Esophagus muscularis mucosa (tissue), 4 donors: ENCODE results near the gene ZSWIM6. TPM values are rescaled to one million over a fixed set of nuclear protein-coding genes. Genes with fewer than 3 reads are reported as not detected.

Source experiments
- DNase-seq: peaks from one replicate; pipeline ENCODE4 v3.0.0-alpha.2; 2017; ENCODE audit errors: extremely low spot score
- H3K27ac ChIP-seq, 4 donors: fragments of 200-600 bp; sonication (generic); replicated peaks in 1 of 4; 1 replicate in 3 of 4; 2 replicates in 1 of 4; pipeline ENCODE4 v1.5.1; 2016 to 2019; ENCODE audit warnings: mild to moderate bottlenecking in 1 of 4
- H3K27me3 ChIP-seq, 4 donors: fragments of 200-600 bp; sonication (generic); one replicate each; pipeline versions ENCODE4 v1.5.1 to v1.6.0; 2016 to 2019
- H3K36me3 ChIP-seq, 4 donors: fragments of 200-600 bp; sonication (generic); one replicate each; pipeline ENCODE4 v1.5.1; 2016 to 2019
- H3K4me1 ChIP-seq, 4 donors: fragments of 200-600 bp; sonication (generic); one replicate each; pipeline ENCODE4 v1.5.1; 2016 to 2019
- H3K4me3 ChIP-seq, 4 donors: fragments of 200-600 bp; sonication (generic); 1 replicate in 2 of 4; 2 replicates in 2 of 4; pipeline ENCODE4 v1.5.1; 2016 to 2019; ENCODE audit warnings: mild to moderate bottlenecking in 4 of 4, moderate library complexity in 1 of 4
- H3K9me3 ChIP-seq, 4 donors: fragments of 200-600 bp; sonication (generic); 1 replicate in 3 of 4; 2 replicates in 1 of 4; pipeline ENCODE4 v1.5.1; 2016 to 2019
- CTCF ChIP-seq, 3 experiments: fragments of 200-600 bp in 2 of 3; fragments of 450-650 bp in 1 of 3; sonication (generic) in 2 of 3; IDR thresholded peaks; one replicate each; pipeline ENCODE4 v1.5.1; 2017 to 2019; ENCODE audit warnings: antibody characterized with exemption in 3 of 3, mild to moderate bottlenecking in 2 of 3, moderate library complexity in 1 of 3
- EP300 ChIP-seq: sonication (generic); formaldehyde crosslinking; IDR thresholded peaks from one replicate; pipeline ENCODE4 v1.6.1; 2017; ENCODE audit warnings: antibody characterized with exemption
- POLR2A ChIP-seq: fragments of 450-650 bp; IDR thresholded peaks from one replicate; pipeline ENCODE4 v1.6.1; 2017; ENCODE audit warnings: antibody characterized with exemption, moderate library complexity, mild to moderate bottlenecking, low read depth
- POLR2AphosphoS5 ChIP-seq, 2 donors: sonication (generic); formaldehyde crosslinking; IDR thresholded peaks; one replicate each; pipeline ENCODE4 v1.6.1; 2017; ENCODE audit warnings: antibody characterized with exemption in 2 of 2
- WGBS: methylation state at CpG from one replicate; pipeline ENCODE4 v1.1.5; 2018; 5-methylcytosine and 5-hydroxymethylcytosine counted together
- intact Hi-C: fragments of 100-400 bp; cut with DNase I; formaldehyde crosslinking; loops from one replicate; pipeline ENCODE4 v1.15.1; 2023
- total RNA-seq, 4 donors: library from RNA; depleted of rRNA; stranded (reverse); fragments of >200 nt; gene quantifications; one replicate each; pipeline versions ENCODE4 v1.1.0 to v1.2.1, GENCODE V29; 2016

Gene ZSWIM6
- total RNA-seq, 4 donors from 2014 or later: 10.2 to 16.4 (median 12.5) TPM

GRCh38 chr5:61348447-61348846 is 16.4 kb downstream of the ZSWIM6 start:
- no peak for TF ChIP-seq POLR2AphosphoS5 (IDR thresholded peaks at IDR 0.05)
- no peaks in the 10 kb centered on the region for H3K27me3 ChIP-seq
- no peaks in the 10 kb centered on the region for H3K9me3 ChIP-seq
- intact Hi-C loops: no loop called here
- 81% methylated on average over 2 of the region's 2 CpGs for whole genome bisulfite sequencing
- H3K36me3 ChIP-seq: no peaks in the 10 kb centered on the region
- H3K4me1 ChIP-seq: peaks cover 46 to 85% (median 76%) of the 10 kb centered on the region in 4 donors
- H3K27ac ChIP-seq: no peak overlapping the region
- no peak for DNase-seq
- H3K4me3 ChIP-seq: no peak overlapping the region

- peaks cover 35 to 82% (median 67%) of the 10 kb centered on the region in 4 donors for H3K4me1 ChIP-seq
- no peaks in the 10 kb centered on the region for H3K9me3 ChIP-seq
- H3K36me3 ChIP-seq: no peaks in the 10 kb centered on the region
- no peak for DNase-seq
- no peaks in the 10 kb centered on the region for H3K27me3 ChIP-seq
- H3K27ac ChIP-seq: no peak overlapping the region
- H3K4me3 ChIP-seq: no peak overlapping the region
- intact Hi-C loops: no loop called here
- TF ChIP-seq EP300 (no peak), POLR2A (no peak), POLR2AphosphoS5 (IDR thresholded peaks at IDR 0.05) (no peak), CTCF (IDR thresholded peaks at IDR 0.05) (no peak)
These were observed 17.9 kb downstream of the ZSWIM6 start for GRCh38 chr5:61349935-61350334.

GRCh38 chr5:61350535-61350934 is 18.5 kb downstream of the ZSWIM6 start:
- DNase-seq: no peak
- Histone ChIP-seq H3K27me3 (no peaks in the 10 kb centered on the region), H3K36me3 (no peaks in the 10 kb centered on the region), H3K27ac (no peak overlapping the region), H3K4me3 (no peak overlapping the region), H3K9me3 (no peaks in the 10 kb centered on the region), H3K4me1 (peaks cover 31 to 76% (median 62%) of the 10 kb centered on the region in 4 donors)
- 85% methylated on average over 4 of the region's 4 CpGs for WGBS
- TF ChIP-seq POLR2AphosphoS5 (IDR thresholded peaks at IDR 0.05): no peak
- TF ChIP-seq CTCF (IDR thresholded peaks at IDR 0.05): no peak
- TF ChIP-seq EP300: no peak
- TF ChIP-seq POLR2A: no peak
- intact Hi-C loops: no loop called here

- Histone ChIP-seq H3K27ac (no peak overlapping the region), H3K4me3 (no peak overlapping the region), H3K36me3 (no peaks in the 10 kb centered on the region), H3K27me3 (no peaks in the 10 kb centered on the region), H3K9me3 (no peaks in the 10 kb centered on the region), H3K4me1 (peaks cover 31 to 68% (median 60%) of the 10 kb centered on the region in 4 donors)
- intact Hi-C loops: no loop called here
- WGBS: 100% methylated on average over 2 of the region's 2 CpGs
- no peak for DNase-seq
- TF ChIP-seq EP300: no peak
- no peak for TF ChIP-seq POLR2A
- no peak for TF ChIP-seq CTCF (IDR thresholded peaks at IDR 0.05)
- no peak for TF ChIP-seq POLR2AphosphoS5 (IDR thresholded peaks at IDR 0.05)
These were observed 19.7 kb downstream of the ZSWIM6 start for GRCh38 chr5:61351733-61352132.

- intact Hi-C loops: no loop called here
- H3K36me3 ChIP-seq: no peaks in the 10 kb centered on the region
These were observed 20.1 kb downstream of the ZSWIM6 start for GRCh38 chr5:61352180-61352579.

More at GRCh38 chr5:61352180-61352579, 20.1 kb downstream of the ZSWIM6 start:
- no peak for DNase-seq
- no peak overlapping the region for H3K4me3 ChIP-seq
- no peaks in the 10 kb centered on the region for H3K27me3 ChIP-seq
- peaks cover 31 to 68% (median 58%) of the 10 kb centered on the region in 4 donors for H3K4me1 ChIP-seq
- peaks cover 0 to 1% (median 0%) of the 10 kb centered on the region in 4 donors for H3K9me3 ChIP-seq
- no peak overlapping the region for H3K27ac ChIP-seq
- TF ChIP-seq EP300 (no peak), POLR2A (no peak), POLR2AphosphoS5 (IDR thresholded peaks at IDR 0.05) (no peak), CTCF (IDR thresholded peaks at IDR 0.05) (no peak)
